ENCODE results near the gene CAND2. TPM values are rescaled to one million over a fixed set of nuclear protein-coding genes. Genes with fewer than 3 reads are reported as not detected.

Gene CAND2
- total and polyA plus RNA-seq, 2 experiments from 2014 or later, result 4.3 to 5.0 TPM

Small RNA genes within 50 kb of the gene (small RNA-seq; reads per million reads assigned to genes)
- gene AC034198.1, result not detected

Other genes starting within 250 kb of the CAND2 start
- gene MKRN2, start 239.6 kb upstream of the CAND2 start, total RNA-seq, result 29.2 and 30.1 TPM in 2 replicates
- 22.6 and 24.6 TPM in 2 replicates for gene MKRN2, start 239.6 kb upstream of the CAND2 start, polyA plus RNA-seq
- 114 and 118 TPM in 2 replicates for gene RAF1, start 132.6 kb upstream of the CAND2 start, total RNA-seq
- gene RAF1, start 132.6 kb upstream of the CAND2 start, polyA plus RNA-seq, result 78.0 and 79.8 TPM in 2 replicates
- 0.52 TPM in 1 of 2 replicates, not detected in the other for gene TMEM40, start 37.4 kb upstream of the CAND2 start, total RNA-seq
- gene TMEM40, start 37.4 kb upstream of the CAND2 start, polyA plus RNA-seq, result 0.68 and 1.6 TPM in 2 replicates
- gene RPL32, start 44.9 kb downstream of the CAND2 start, total RNA-seq, result 897 TPM in 2 replicates
- 666 and 751 TPM in 2 replicates for gene RPL32, start 44.9 kb downstream of the CAND2 start, polyA plus RNA-seq

Measured in hepatocyte (in vitro differentiated cells).